ENCODE measurements around the gene HMX3. TPM values are rescaled to one million over a fixed set of nuclear protein-coding genes. Genes with fewer than 3 reads are reported as not detected.

Gene HMX3
- total RNA-seq, 2 donors from 2014 or later, result 1.2 to 2.0 TPM

DNA sequence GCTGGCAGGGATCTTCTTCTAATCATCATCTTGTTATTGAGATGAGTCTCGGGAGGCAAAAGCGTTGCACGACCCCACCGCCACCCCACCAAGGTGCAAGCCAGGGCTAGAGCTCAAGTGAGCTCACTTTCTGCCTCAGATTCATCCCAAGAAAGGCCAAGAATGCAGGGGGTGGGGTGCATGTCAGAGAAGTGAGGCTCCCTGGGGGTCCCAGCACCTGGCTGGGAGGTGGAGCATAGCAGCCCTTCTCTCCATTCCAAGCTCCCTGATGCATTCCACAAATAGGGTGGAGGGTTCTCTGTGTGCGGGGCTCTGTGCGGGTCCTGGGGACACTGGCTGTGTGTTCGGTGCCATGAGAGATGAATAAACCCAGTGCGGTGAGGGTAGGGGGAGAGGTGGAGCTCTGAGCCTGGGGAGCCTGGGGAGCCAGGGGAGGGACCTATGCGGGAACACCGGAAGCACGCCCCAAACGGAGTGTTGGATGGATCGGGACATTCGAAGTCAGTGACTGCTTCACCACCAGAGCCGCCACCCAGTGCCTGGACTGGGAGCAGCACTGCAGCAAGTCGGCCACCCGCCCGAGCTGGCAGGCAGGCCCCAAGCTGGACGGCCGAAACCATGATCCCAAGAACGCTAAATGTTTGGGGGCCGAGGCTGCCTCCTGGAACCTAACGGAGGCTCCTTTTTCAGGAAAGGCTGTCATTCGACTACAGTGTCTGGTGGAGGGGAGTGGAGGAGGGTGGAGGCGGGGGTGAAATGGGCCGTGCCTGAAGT is 17.9 kb upstream of the HMX3 start:
- Mint-ChIP-seq H3K27me3 (ENCODE audit: low read depth) (peaks cover 54% of the 10 kb centered on the region), H3K36me3 (ENCODE audit: insufficient read depth in 2 of 2) (no peaks in the 10 kb centered on the region), H3K4me1 (ENCODE audit: low read depth) (no peaks in the 10 kb centered on the region), H3K9me3 (no peaks in the 10 kb centered on the region), H3K4me3 (no peak overlapping the region), H3K27ac (no peak overlapping the region)
- DNase-seq, result no peak
- no peak for ATAC-seq (replicated peaks in 1 of 2)

- H3K9me3 Mint-ChIP-seq, result no peaks in the 10 kb centered on the region
- H3K4me3 Mint-ChIP-seq, result no peak overlapping the region
- peaks cover 49% of the 10 kb centered on the region for H3K27me3 Mint-ChIP-seq (ENCODE audit: low read depth)
- DNase-seq, result no peak
- ATAC-seq (replicated peaks in 1 of 2), result no peak
- H3K36me3 Mint-ChIP-seq (ENCODE audit: insufficient read depth in 2 of 2), result no peaks in the 10 kb centered on the region
- no peaks in the 10 kb centered on the region for H3K4me1 Mint-ChIP-seq (ENCODE audit: low read depth)
- H3K27ac Mint-ChIP-seq, result no peak overlapping the region
Measured at GRCh38 chr10:123119081-123119480, 16.7 kb upstream of the HMX3 start.

- Mint-ChIP-seq H3K9me3 (no peaks in the 10 kb centered on the region), H3K4me1 (ENCODE audit: low read depth) (no peaks in the 10 kb centered on the region), H3K36me3 (ENCODE audit: insufficient read depth in 2 of 2) (no peaks in the 10 kb centered on the region), H3K4me3 (no peak overlapping the region), H3K27ac (no peak overlapping the region), H3K27me3 (ENCODE audit: low read depth) (peaks cover 64% of the 10 kb centered on the region)
- ATAC-seq (replicated peaks in 1 of 2) (no peak), DNase-seq (no peak)
Measured at GRCh38 chr10:123126246-123126645, 9.5 kb upstream of the HMX3 start.

- Mint-ChIP-seq H3K27me3 (ENCODE audit: low read depth) (peaks cover 90% of the 10 kb centered on the region), H3K4me1 (ENCODE audit: low read depth) (peaks cover 22% of the 10 kb centered on the region), H3K27ac (no peak overlapping the region), H3K9me3 (no peaks in the 10 kb centered on the region), H3K4me3 (no peak overlapping the region), H3K36me3 (ENCODE audit: insufficient read depth in 2 of 2) (peaks cover 0 to 2% of the 10 kb centered on the region in 2 donors)
- peak; percentile 38 to 57 for ATAC-seq (replicated peaks in 1 of 2)
- DNase-seq, result no peak
Measured at GRCh38 chr10:123129618-123130271, 6.0 kb upstream of the HMX3 start.

DNA sequence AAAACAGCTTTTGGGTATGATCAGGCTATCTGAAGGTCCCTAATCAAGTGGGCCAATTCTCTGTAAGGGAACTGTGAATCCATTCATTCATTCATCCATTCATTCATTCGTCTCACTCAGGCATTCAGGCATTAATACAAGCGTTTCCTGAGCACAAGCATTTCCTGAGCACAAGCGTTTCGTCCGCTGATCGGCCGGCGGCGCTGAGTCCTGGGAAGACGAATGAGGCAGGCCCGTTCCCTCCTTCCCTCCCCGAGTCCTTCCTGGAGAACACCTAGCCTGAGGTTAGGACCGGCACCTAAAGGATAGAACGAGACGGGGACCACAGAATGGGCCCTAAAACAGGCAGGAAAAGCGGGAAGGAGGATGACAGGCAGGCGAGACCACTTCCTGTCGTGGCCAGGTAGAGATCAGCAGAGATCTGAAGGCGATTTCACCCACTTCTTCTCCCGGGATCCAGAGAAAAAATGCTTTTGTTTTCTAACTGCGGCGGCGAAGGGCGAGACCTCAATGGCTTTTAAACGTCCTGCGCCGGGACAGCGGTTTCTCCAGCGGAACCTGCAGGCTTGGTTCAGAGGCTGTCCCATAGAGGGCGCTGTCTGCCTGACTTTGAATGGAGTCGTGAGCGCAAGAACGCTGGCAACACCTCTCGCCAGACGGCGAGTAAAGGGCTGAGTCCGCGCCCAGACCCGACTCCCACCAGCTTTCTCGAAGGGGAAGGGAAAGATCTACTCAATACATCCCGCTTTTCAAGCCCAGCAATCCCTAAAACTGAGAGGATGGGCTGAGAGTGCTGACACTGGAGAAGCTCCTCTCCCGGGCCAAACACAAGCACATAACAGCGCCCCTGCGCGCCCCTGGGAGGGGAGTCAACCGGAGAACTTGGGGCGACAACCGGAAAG is 2.9 kb upstream of the HMX3 start:
- H3K27ac Mint-ChIP-seq, result peak overlapping the region; percentile 74
- ATAC-seq (replicated peaks in 1 of 2), result peak; percentile 61 to 64

DNA sequence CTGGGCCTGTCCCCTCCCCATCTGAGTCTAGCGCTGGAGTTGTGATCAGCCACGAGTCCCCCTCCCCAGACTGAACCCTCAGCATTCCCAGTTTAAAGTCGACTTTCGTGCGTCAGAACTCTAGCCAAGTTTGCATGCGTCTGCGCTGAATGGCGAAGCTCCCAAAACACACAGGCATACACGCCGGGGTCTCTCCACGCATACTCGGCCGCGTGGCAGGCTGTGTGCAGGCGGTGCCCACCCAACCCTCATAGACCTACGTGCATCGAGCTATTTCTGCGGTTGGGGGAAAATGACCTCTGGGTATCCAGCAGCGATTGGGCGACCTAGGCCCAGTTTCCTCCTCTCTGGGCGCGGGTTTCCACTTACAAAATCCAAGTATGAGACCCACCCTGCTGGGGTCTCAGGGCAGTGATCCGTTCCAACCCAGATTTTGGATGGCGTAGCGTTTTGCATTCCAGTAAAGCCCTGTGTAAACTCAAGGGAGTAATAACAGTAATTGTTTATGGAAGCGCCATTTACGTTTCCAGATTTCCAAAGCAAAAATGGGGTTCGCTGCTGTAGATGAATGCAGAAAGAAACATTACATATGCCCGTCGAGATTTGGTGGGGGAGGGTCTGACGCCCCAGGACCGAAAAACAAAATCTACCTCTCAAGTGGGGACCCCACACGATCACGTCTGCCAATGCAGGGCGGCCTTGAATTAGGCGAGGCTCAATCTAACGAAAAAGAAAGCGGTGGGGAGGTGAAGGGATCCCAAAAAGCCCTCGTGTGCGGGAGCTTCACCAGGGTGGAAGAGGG is 2.0 kb upstream of the HMX3 start:
- Mint-ChIP-seq H3K27ac (peak overlapping the region; percentile 56), H3K9me3 (no peaks in the 10 kb centered on the region), H3K36me3 (ENCODE audit: insufficient read depth in 2 of 2) (peaks cover 0 to 2% of the 10 kb centered on the region in 2 donors), H3K4me1 (ENCODE audit: low read depth) (peaks cover 32% of the 10 kb centered on the region), H3K27me3 (ENCODE audit: low read depth) (peaks cover 76% of the 10 kb centered on the region), H3K4me3 (peak overlapping the region; percentile 78 to 81)
- no peak for ATAC-seq (replicated peaks in 1 of 2)
- no peak for DNase-seq

More for the DNA sequence above, 2.9 kb upstream of the HMX3 start:
- Mint-ChIP-seq H3K36me3 (ENCODE audit: insufficient read depth in 2 of 2) (peaks cover 0 to 2% of the 10 kb centered on the region in 2 donors), H3K9me3 (no peaks in the 10 kb centered on the region), H3K4me1 (ENCODE audit: low read depth) (peaks cover 32% of the 10 kb centered on the region), H3K27me3 (ENCODE audit: low read depth) (peaks cover 74% of the 10 kb centered on the region), H3K4me3 (peak overlapping the region; percentile 78 to 81)
- peak; percentile 89 to 90 for DNase-seq

GRCh38 chr10:123134343-123134914 is 1.3 kb upstream of the HMX3 start:
- Mint-ChIP-seq H3K4me1 (ENCODE audit: low read depth) (peaks cover 39% of the 10 kb centered on the region), H3K4me3 (peak overlapping the region; percentile 78 to 81), H3K9me3 (no peaks in the 10 kb centered on the region), H3K27me3 (ENCODE audit: low read depth) (peaks cover 76% of the 10 kb centered on the region), H3K36me3 (ENCODE audit: insufficient read depth in 2 of 2) (peaks cover 0 to 2% of the 10 kb centered on the region in 2 donors), H3K27ac (peak overlapping the region; percentile 56)
- peak in 1 of 2 donors; percentile 23 for DNase-seq
- no peak for ATAC-seq (replicated peaks in 1 of 2)

DNA sequence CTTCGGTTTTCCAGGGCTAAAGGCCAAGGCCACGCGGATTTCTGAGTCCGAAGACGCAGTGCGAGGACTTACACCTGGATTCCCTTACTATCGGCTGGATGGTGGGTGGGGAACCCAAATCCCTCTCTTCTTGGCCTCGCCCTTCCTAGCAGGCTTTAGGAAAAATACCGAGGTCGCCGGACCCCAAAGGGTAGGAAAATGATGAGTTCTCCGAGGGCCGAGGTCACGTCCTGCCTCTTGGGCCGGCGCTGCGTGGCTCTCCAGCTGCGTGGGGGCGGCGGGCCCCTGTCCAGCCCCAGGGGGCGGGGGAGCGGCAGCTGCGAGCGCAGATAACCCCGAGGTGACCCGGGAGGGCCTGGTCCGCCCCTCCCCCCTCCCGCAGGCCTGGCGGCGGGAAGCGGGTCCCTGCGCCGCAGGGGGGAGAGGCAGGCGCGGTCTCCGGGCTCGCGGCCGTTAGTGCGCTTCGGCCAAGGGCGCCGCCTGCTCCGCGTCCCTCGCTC is 805 bp upstream of the HMX3 start:
- H3K4me1 Mint-ChIP-seq (ENCODE audit: low read depth), result peaks cover 41% of the 10 kb centered on the region
- H3K27ac Mint-ChIP-seq, result no peak overlapping the region
- H3K9me3 Mint-ChIP-seq, result no peaks in the 10 kb centered on the region
- peaks cover 76% of the 10 kb centered on the region for H3K27me3 Mint-ChIP-seq (ENCODE audit: low read depth)
- DNase-seq, result peak in 1 of 2 donors; percentile 27
- peak overlapping the region; percentile 78 to 81 for H3K4me3 Mint-ChIP-seq
- peaks cover 0 to 2% of the 10 kb centered on the region in 2 donors for H3K36me3 Mint-ChIP-seq (ENCODE audit: insufficient read depth in 2 of 2)
- no peak for ATAC-seq (replicated peaks in 1 of 2)

GRCh38 chr10:123136221-123136805 is 543 bp downstream of the HMX3 start:
- Mint-ChIP-seq H3K27ac (no peak overlapping the region), H3K4me1 (ENCODE audit: low read depth) (peaks cover 41% of the 10 kb centered on the region)
- DNase-seq, result peak in 1 of 2 donors; percentile 17

GRCh38 chr10:123136806-123137642 is 1.3 kb downstream of the HMX3 start:
- Mint-ChIP-seq H3K4me3 (peak overlapping the region; percentile 81 to 87), H3K9me3 (no peaks in the 10 kb centered on the region), H3K4me1 (ENCODE audit: low read depth) (peaks cover 43% of the 10 kb centered on the region), H3K27me3 (ENCODE audit: low read depth) (peaks cover 78% of the 10 kb centered on the region), H3K27ac (peak overlapping the region; percentile 76), H3K36me3 (ENCODE audit: insufficient read depth in 2 of 2) (no peaks in the 10 kb centered on the region)
- peak in 1 of 2 donors; percentile 50 for DNase-seq
- ATAC-seq (replicated peaks in 1 of 2), result peak; percentile 25 to 27

More at GRCh38 chr10:123136221-123136805, 543 bp downstream of the HMX3 start:
- no peaks in the 10 kb centered on the region for H3K9me3 Mint-ChIP-seq
- H3K4me3 Mint-ChIP-seq, result peak overlapping the region; percentile 81 to 87
- H3K36me3 Mint-ChIP-seq (ENCODE audit: insufficient read depth in 2 of 2), result peaks cover 0 to 2% of the 10 kb centered on the region in 2 donors
- ATAC-seq (replicated peaks in 1 of 2), result peak in 1 of 2 donors; percentile 3
- peaks cover 78% of the 10 kb centered on the region for H3K27me3 Mint-ChIP-seq (ENCODE audit: low read depth)

DNA sequence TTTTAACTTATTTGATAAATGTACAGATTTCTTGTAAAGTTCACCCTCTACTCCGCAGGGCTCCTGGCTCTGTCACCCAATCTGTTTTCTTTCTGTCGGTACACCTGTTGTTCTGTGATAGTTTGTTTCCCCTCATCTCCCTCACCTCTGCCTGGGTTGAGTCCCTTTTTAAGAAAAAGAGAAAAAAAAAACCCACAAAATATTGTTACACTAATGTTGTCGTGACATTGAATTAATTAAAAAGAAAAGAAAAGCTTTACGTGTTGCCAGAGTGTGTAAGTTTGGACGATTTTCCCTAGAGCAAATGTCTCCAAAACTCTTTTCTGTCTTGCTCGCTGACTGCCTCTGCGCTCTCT is 3.4 kb downstream of the HMX3 start:
- ATAC-seq (replicated peaks in 1 of 2), result no peak
- peaks cover 47% of the 10 kb centered on the region for H3K4me1 Mint-ChIP-seq (ENCODE audit: low read depth)
- peaks cover 0 to 1% of the 10 kb centered on the region in 2 donors for H3K36me3 Mint-ChIP-seq (ENCODE audit: insufficient read depth in 2 of 2)
- peak overlapping the region; percentile 74 to 80 for H3K4me3 Mint-ChIP-seq
- no peak for DNase-seq
- H3K27ac Mint-ChIP-seq, result peak overlapping the region; percentile 58
- H3K27me3 Mint-ChIP-seq (ENCODE audit: low read depth), result peaks cover 78% of the 10 kb centered on the region
- H3K9me3 Mint-ChIP-seq, result no peaks in the 10 kb centered on the region
